GM21381 (cell line): ENCODE results near the gene BPI.
"Not testable (repeated sequence)": the region's sequence is repeated elsewhere in the genome, so short reads cannot be mapped to it uniquely, and the experiment has no call there.

Experiments
- ATAC-seq: cut with Tn5 transposase; IDR thresholded peaks from one replicate; pipeline ENCODE4 v1.9.1; 2021; ENCODE audit warnings: mild to moderate bottlenecking, moderate library complexity; ENCODE audit not compliant: unreplicated experiment

Gene BPI

GRCh38 chr20:38302786-38303185, 1.2 kb upstream of the BPI start:
- ATAC-seq: no peak

GRCh38 chr20:38304845-38305447, 990 bp downstream of the BPI start:
- no peak for ATAC-seq

GRCh38 chr20:38305541-38305940, 1.6 kb downstream of the BPI start:
- no peak for ATAC-seq

- no peak for ATAC-seq
These were observed 2.4 kb downstream of the BPI start for GRCh38 chr20:38306379-38306778.

GRCh38 chr20:38307371-38308046, 3.6 kb downstream of the BPI start:
- no peak for ATAC-seq

- no peak for ATAC-seq
These were observed 4.1 kb downstream of the BPI start for GRCh38 chr20:38308047-38308438.

GRCh38 chr20:38308447-38308846, 4.5 kb downstream of the BPI start:
- no peak for ATAC-seq

GRCh38 chr20:38311091-38311490, 7.1 kb downstream of the BPI start:
- no peak for ATAC-seq

- ATAC-seq: no peak
These were observed 7.5 kb downstream of the BPI start for GRCh38 chr20:38311491-38311890.

GRCh38 chr20:38313676-38314075, 9.7 kb downstream of the BPI start:
- ATAC-seq: no peak

GRCh38 chr20:38314350-38314749, 10.4 kb downstream of the BPI start:
- ATAC-seq: not testable (repeated sequence)

GRCh38 chr20:38315290-38315966, 11.5 kb downstream of the BPI start:
- ATAC-seq: no peak

GRCh38 chr20:38316341-38316740, 12.4 kb downstream of the BPI start:
- no peak for ATAC-seq

- ATAC-seq: no peak
These were observed 13.5 kb downstream of the BPI start for GRCh38 chr20:38317422-38317821.

GRCh38 chr20:38320221-38320620, 16.3 kb downstream of the BPI start:
- ATAC-seq: no peak

- no peak for ATAC-seq
These were observed 18.1 kb downstream of the BPI start for GRCh38 chr20:38321959-38322598.

- ATAC-seq: no peak
These were observed 20.2 kb downstream of the BPI start for GRCh38 chr20:38324159-38324558.

- no peak for ATAC-seq
These were observed 21.2 kb downstream of the BPI start for GRCh38 chr20:38325167-38325566.

GRCh38 chr20:38325905-38326304, 21.9 kb downstream of the BPI start:
- ATAC-seq: no peak

- no peak for ATAC-seq
These were observed 22.4 kb downstream of the BPI start for GRCh38 chr20:38326309-38326708.

- ATAC-seq: no peak
These were observed 26.7 kb downstream of the BPI start for GRCh38 chr20:38330638-38331037.

- ATAC-seq: no peak
These were observed 27.3 kb downstream of the BPI start for GRCh38 chr20:38331245-38331644.
